Sigmoid colon (tissue), 3 donors: Measurements from ENCODE around the gene TTI1.

Source experiments
- POLR2A ChIP-seq, 2 donors: fragments of 450-650 bp; IDR thresholded peaks; one replicate each; pipeline ENCODE4 v1.6.1; 2016; ENCODE audit warnings: antibody characterized with exemption in 2 of 2, mild to moderate bottlenecking in 2 of 2, moderate library complexity in 2 of 2
- TF ChIP-seq, protein P1 (sequence below), 4 experiments: fragments of 450-650 bp in 3 of 4; fragments of 200-600 bp in 1 of 4; IDR thresholded peaks; one replicate each; pipeline ENCODE4 v1.5.1; 2016 to 2019; ENCODE audit warnings: antibody characterized with exemption in 4 of 4, mild to moderate bottlenecking in 3 of 4, moderate library complexity in 2 of 4

- TF ChIP-seq, protein P1, sequence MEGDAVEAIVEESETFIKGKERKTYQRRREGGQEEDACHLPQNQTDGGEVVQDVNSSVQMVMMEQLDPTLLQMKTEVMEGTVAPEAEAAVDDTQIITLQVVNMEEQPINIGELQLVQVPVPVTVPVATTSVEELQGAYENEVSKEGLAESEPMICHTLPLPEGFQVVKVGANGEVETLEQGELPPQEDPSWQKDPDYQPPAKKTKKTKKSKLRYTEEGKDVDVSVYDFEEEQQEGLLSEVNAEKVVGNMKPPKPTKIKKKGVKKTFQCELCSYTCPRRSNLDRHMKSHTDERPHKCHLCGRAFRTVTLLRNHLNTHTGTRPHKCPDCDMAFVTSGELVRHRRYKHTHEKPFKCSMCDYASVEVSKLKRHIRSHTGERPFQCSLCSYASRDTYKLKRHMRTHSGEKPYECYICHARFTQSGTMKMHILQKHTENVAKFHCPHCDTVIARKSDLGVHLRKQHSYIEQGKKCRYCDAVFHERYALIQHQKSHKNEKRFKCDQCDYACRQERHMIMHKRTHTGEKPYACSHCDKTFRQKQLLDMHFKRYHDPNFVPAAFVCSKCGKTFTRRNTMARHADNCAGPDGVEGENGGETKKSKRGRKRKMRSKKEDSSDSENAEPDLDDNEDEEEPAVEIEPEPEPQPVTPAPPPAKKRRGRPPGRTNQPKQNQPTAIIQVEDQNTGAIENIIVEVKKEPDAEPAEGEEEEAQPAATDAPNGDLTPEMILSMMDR (IDR thresholded peaks at IDR 0.05), result no peak
- TF ChIP-seq POLR2A (IDR thresholded peaks at IDR 0.05), result no peak
Observed at GRCh38 chr20:38021087-38021772, 12.0 kb downstream of the TTI1 start.
